Upper lobe of right lung (tissue), 1 donor: ENCODE results near the gene KPNB1. TPM values are rescaled to one million over a fixed set of nuclear protein-coding genes. Genes with fewer than 3 reads are reported as not detected.
A peak's percentile ranks its signal among the peaks of the same experiment; 100 is the strongest.

Source experiments
- ATAC-seq: fragments of 200-7000 bp; cut with Tn5 transposase; one replicate; pipeline ENCODE4 v1.9.1; 2020; ENCODE audit warnings: mild to moderate bottlenecking, moderate library complexity
- DNase-seq: peaks from one replicate; pipeline ENCODE4 v3.0.0-alpha.2; 2020
- H3K27ac ChIP-seq: fragments of 200-600 bp; one replicate; pipeline ENCODE4 v1.8.0; 2022
- H3K27me3 ChIP-seq: fragments of 200-600 bp; one replicate; pipeline ENCODE4 v1.8.0; 2022; ENCODE audit warnings: mild to moderate bottlenecking
- H3K36me3 ChIP-seq: fragments of 200-600 bp; one replicate; pipeline ENCODE4 v1.8.0; 2022
- H3K4me1 ChIP-seq: fragments of 200-600 bp; one replicate; pipeline ENCODE4 v1.8.0; 2022
- H3K4me3 ChIP-seq: fragments of 200-600 bp; one replicate; pipeline ENCODE4 v1.8.0; 2022; ENCODE audit warnings: mild to moderate bottlenecking
- H3K9me3 ChIP-seq: fragments of 200-600 bp; one replicate; pipeline ENCODE4 v1.8.0; 2022
- intact Hi-C: fragments of 100-400 bp; cut with DNase I; formaldehyde crosslinking; loops from one replicate; pipeline ENCODE4 v1.11.0; 2022
- total RNA-seq: library from RNA; stranded (reverse); fragmentation: NEBNext Ultra II Directional; extraction: Animal tissue kit (Norgen Biotek cat#: 25700); gene quantifications from one replicate; pipeline ENCODE4 v1.2.1, GENCODE V29; 2021
- TF ChIP-seq, protein P1 (sequence below): fragments of 200-600 bp; IDR thresholded peaks from one replicate; pipeline ENCODE4 v1.8.0; 2022; ENCODE audit warnings: antibody characterized with exemption
- donor health status: DM: no; HTN: yes; CAD: no; lungs with severe emphysema.

KPNB1 gene
- total RNA-seq, 1 donor from 2014 or later, result 196 TPM

DNA sequence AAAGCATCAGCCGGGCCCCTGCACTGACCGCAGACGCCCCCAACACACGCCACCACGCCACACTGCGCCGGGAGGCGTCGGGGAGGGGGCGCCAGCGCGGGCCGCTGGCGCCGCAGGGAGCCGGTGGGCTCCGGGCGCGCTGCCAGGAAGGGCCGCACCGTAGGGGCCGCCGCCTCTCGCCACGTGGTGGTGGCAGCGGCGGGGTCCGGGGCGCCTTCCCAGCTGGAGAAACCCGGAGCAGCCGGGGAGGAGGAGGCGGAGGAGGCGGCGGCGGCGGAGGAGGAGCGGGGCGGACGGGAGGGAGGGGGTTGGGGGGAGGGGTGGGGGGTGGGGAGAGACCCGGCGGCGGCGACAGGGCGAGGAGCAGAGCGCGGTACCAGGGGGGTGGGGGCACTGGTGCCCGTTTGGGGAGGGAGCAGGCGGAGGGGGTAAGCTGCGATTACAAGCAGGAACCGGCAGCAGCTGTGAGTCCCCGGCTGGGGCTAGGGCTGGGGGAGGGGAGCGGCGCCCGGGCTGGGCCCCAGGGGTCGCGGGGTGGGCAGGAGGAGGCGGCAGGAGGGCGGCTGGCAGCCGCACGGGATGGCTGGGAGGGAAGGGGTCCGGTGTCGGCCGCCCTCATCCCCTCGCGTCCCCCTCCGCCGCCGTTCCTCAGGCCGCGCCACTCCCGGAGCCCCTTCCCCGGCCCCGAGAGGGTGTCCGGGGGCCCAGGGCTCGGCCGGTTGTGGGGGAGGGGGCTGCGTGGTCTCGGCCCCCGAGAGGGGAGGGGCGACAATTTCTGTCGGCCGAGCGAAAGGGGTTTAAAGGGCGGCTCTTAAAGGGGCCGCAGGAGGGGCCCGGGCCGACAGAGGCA lies 44.2 kb downstream of the KPNB1 start, which contains the start of gene TBKBP1:
TSS of gene TBKBP1 (plus strand) at position 431 of the 850 bp plus-strand sequence. CDS start 1,952 bp downstream, outside the sequence.
- no peaks in the 10 kb centered on the region for H3K36me3 ChIP-seq
- H3K4me3 ChIP-seq, result peak within 1 kb of the TSS; percentile 70
- DNase-seq (peak; percentile 77), ATAC-seq (peak; percentile 35)
- H3K27ac ChIP-seq, result peak within 1 kb of the TSS; percentile 86
- no peaks in the 10 kb centered on the region for H3K27me3 ChIP-seq
- H3K4me1 ChIP-seq, result peaks cover 20% of the 10 kb centered on the region
- TF ChIP-seq, protein P1, sequence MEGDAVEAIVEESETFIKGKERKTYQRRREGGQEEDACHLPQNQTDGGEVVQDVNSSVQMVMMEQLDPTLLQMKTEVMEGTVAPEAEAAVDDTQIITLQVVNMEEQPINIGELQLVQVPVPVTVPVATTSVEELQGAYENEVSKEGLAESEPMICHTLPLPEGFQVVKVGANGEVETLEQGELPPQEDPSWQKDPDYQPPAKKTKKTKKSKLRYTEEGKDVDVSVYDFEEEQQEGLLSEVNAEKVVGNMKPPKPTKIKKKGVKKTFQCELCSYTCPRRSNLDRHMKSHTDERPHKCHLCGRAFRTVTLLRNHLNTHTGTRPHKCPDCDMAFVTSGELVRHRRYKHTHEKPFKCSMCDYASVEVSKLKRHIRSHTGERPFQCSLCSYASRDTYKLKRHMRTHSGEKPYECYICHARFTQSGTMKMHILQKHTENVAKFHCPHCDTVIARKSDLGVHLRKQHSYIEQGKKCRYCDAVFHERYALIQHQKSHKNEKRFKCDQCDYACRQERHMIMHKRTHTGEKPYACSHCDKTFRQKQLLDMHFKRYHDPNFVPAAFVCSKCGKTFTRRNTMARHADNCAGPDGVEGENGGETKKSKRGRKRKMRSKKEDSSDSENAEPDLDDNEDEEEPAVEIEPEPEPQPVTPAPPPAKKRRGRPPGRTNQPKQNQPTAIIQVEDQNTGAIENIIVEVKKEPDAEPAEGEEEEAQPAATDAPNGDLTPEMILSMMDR, result no peak
- intact Hi-C loops, result no loop called here
- H3K9me3 ChIP-seq, result no peaks in the 10 kb centered on the region

DNA sequence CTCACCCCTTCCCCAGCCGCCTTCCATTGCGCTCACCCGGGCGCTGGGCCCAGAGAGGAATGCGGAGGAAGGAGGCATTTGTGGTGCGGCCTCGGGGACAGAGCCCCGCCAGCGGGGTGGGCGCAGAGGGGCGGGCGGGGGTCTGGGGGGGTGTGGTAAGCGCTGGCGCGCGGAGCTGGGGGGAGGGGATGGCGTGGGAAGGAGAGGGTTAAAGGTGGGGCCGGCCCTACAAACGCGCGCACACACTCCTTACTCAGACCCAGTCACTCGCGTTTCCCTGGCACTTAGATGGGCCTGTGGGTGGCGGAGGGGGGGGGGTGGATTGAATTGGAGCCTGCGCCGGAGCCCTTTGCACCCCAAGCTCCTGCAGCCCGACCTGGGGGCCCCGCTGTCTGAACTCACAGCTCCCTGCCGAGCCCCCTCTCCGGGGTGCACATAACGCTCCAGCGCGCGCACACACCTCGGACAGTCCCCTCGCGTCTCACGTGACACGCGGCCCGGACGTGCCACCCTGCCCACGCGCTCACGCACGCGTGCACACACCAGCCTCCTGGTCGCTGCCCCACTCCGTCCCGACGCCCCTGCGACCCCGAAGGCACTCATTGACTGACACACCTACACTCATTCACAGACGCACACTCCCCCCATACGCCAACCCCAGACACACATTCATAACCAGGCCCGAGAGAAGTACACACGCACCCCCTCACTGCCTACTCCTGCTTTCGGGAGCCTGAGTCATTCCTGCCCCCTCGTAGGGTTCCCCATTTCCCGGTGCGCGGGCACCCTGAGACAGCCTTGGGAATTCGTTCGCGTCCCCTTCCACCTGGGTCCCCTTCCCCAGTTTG lies 45.1 kb downstream of the KPNB1 start:
- intact Hi-C loops, result no loop called here
- TF ChIP-seq, protein P1, result no peak
- Histone ChIP-seq H3K4me1 (peaks cover 20% of the 10 kb centered on the region), H3K36me3 (peaks cover 7% of the 10 kb centered on the region), H3K27me3 (no peaks in the 10 kb centered on the region), H3K27ac (peak overlapping the region; percentile 86), H3K4me3 (peak overlapping the region; percentile 70), H3K9me3 (no peaks in the 10 kb centered on the region)
- DNase-seq (peak; percentile 86), ATAC-seq (peak; percentile 73)

DNA sequence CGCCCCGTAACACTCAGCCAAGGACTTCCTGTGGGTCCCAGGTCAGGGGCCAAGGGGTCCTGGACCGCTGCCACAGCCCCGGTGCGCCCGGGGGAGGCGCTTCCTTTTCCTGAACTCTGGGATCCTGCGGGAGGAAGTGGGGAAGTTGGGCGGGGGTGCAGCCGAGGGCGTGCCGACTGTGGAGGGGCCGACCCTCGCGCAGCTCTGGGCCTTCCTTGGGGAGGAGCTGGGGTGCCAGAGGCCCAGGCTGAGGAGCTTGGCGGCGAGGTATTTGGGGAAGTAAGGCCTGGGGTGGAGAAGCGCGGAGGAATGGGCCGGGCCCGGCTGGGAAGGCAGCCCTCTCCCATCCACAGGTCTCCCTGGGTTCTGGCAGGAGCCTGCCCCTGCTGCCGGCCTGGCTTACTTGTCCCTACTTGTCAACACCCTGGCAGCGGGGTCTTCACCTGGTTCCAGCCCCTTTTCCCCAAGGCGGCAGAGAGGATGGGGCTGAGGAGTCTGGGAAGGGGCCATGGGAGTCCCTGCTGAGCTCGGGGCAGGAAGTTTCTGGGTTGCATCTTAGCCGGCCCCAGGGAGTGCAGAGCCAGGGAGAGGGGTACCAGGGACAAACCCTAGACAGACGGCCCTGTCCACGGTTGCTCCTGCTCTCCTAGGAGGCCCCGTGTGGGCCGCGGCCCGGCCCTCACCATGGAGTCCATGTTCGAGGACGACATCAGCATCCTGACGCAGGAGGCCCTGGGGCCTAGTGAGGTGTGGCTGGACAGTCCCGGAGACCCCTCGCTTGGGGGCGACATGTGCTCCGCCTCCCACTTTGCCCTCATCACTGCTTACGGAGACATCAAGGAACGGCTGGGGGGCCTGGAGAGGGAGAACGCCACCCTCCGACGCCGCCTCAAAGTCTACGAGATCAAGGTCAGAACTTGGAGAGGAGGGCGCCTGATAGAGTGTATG lies 46.0 kb downstream of the KPNB1 start:
- peak overlapping the region; percentile 70 for H3K4me3 ChIP-seq

DNA sequence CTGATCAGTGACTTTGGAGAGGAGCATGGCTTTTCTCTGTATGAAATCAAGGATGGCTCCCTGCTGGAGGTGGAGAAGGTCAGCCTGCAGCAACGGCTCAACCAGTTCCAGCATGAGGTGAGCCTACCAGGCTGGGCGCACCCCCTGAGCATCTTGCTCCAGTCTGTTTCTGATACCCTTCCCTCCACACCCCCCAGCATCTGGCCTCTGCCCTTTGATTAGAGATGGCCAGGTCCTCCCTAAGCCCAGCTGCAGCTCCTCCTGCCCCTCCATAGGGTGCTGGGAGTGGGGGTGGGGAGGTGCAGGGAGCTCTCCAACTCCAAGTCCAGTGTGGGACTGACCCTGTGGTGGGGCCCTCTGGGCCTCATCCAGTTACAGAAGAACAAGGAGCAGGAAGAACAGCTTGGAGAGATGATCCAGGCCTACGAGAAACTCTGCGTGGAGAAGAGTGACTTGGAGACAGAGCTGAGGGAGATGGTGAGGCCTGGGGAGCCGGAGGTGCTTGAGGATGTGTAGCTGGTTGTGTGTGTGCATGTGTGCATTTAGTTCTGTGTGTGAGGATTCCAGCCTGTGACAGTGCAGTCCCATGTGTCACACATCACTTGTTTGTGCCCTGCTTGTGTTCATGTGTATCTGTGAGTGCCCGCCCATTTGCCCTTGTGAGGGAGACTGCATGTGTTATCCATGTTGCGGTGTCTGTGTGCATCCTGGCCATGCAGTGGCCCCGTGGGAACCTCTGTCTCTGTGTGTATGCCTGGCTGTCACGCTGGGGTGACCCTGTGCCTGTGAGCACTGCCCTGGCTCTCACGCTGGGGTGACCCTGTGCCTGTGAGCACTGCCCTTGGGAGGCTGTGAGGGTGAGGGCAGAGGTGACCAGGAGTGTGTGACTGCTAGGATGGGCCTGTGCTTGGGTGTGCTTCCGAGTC lies 47.3 kb downstream of the KPNB1 start:
- TF ChIP-seq, protein P1, result no peak
- H3K27ac ChIP-seq, result no peak overlapping the region
- intact Hi-C loops, result no loop called here
- H3K9me3 ChIP-seq, result no peaks in the 10 kb centered on the region
- peaks cover 7% of the 10 kb centered on the region for H3K36me3 ChIP-seq
- ATAC-seq, result no peak
- H3K4me3 ChIP-seq, result peak overlapping the region; percentile 70
- peak; percentile 56 for DNase-seq
- H3K27me3 ChIP-seq, result no peaks in the 10 kb centered on the region
- peaks cover 20% of the 10 kb centered on the region for H3K4me1 ChIP-seq

More for the DNA sequence above, 46.0 kb downstream of the KPNB1 start:
- Histone ChIP-seq H3K4me1 (peaks cover 20% of the 10 kb centered on the region), H3K27ac (peak overlapping the region; percentile 86), H3K27me3 (no peaks in the 10 kb centered on the region), H3K9me3 (no peaks in the 10 kb centered on the region), H3K36me3 (peaks cover 7% of the 10 kb centered on the region)
- TF ChIP-seq, protein P1, result no peak
- peak; percentile 55 for ATAC-seq
- DNase-seq, result peak; percentile 80
- intact Hi-C loops, result no loop called here
